Type B pancreatic cell (in vitro differentiated cells): ENCODE measurements around the gene INPP4A. TPM values are rescaled to one million over a fixed set of nuclear protein-coding genes. Genes with fewer than 3 reads are reported as not detected.

Experiments used
- DNase-seq: peaks from one replicate; pipeline ENCODE4 v3.0.0; 2021; ENCODE audit warnings: mixed read lengths; ENCODE audit not compliant: unreplicated experiment; ENCODE audit errors: extremely low spot score
- H3K27ac Mint-ChIP-seq: 2 replicates; pipeline ENCODE4 v1.8.0; 2021; ENCODE audit warnings: mild to moderate bottlenecking, mixed read lengths
- H3K27me3 Mint-ChIP-seq: 2 replicates; pipeline ENCODE4 v1.8.0; 2021; ENCODE audit warnings: mixed read lengths
- H3K36me3 Mint-ChIP-seq: 2 replicates; pipeline ENCODE4 v1.8.0; 2021; ENCODE audit warnings: mixed read lengths
- H3K4me1 Mint-ChIP-seq: one replicate; pipeline ENCODE4 v1.8.0; 2021; ENCODE audit warnings: mixed read lengths; ENCODE audit not compliant: unreplicated experiment
- H3K4me3 Mint-ChIP-seq: 2 replicates; pipeline ENCODE4 v1.8.0; 2021; ENCODE audit warnings: mild to moderate bottlenecking, mixed read lengths
- H3K9me3 Mint-ChIP-seq: 2 replicates; pipeline ENCODE4 v1.8.0; 2021; ENCODE audit warnings: mixed read lengths
- total RNA-seq: library from RNA; stranded (reverse); gene quantifications from 2 replicates; pipeline ENCODE4 v1.2.1, GENCODE V29; 2021; ENCODE audit warnings: low replicate concordance
- TF ChIP-seq, protein P1 (sequence below): fragments of 200-600 bp; sonication (generic); conservative IDR thresholded peaks from 2 replicates; pipeline ENCODE4 v1.5.0; 2021; ENCODE audit warnings: antibody characterized with exemption, mild to moderate bottlenecking

INPP4A gene
- total RNA-seq, 1 donor from 2014 or later, result 37.6 TPM

DNA sequence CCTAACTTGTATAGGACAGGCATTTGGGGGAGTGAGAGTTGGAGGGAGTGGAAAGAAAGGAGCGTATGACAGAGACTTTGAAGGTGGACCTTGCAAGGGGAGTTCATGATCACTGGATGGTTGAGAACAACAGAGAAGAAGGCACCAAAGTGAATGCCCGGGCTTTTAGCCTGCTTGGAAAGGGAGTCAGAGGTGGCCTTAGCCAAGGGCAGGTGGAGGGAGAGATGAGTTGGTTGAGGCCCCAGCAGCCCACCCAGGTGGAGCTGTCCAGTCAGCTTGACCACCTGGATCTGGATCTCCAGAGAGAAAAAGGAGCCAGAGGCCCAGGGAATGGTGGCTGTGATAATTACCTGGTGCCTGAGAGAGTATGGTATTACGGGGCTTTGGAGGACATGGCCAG, 90.1 kb downstream of the INPP4A start:
- no peak for DNase-seq
- Mint-ChIP-seq H3K36me3 (peaks cover 15% of the 10 kb centered on the region), H3K27ac (no peak overlapping the region), H3K27me3 (no peaks in the 10 kb centered on the region), H3K4me1 (no peaks in the 10 kb centered on the region), H3K4me3 (no peak overlapping the region), H3K9me3 (no peaks in the 10 kb centered on the region)
- TF ChIP-seq, protein P1, sequence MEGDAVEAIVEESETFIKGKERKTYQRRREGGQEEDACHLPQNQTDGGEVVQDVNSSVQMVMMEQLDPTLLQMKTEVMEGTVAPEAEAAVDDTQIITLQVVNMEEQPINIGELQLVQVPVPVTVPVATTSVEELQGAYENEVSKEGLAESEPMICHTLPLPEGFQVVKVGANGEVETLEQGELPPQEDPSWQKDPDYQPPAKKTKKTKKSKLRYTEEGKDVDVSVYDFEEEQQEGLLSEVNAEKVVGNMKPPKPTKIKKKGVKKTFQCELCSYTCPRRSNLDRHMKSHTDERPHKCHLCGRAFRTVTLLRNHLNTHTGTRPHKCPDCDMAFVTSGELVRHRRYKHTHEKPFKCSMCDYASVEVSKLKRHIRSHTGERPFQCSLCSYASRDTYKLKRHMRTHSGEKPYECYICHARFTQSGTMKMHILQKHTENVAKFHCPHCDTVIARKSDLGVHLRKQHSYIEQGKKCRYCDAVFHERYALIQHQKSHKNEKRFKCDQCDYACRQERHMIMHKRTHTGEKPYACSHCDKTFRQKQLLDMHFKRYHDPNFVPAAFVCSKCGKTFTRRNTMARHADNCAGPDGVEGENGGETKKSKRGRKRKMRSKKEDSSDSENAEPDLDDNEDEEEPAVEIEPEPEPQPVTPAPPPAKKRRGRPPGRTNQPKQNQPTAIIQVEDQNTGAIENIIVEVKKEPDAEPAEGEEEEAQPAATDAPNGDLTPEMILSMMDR, result no peak

DNA sequence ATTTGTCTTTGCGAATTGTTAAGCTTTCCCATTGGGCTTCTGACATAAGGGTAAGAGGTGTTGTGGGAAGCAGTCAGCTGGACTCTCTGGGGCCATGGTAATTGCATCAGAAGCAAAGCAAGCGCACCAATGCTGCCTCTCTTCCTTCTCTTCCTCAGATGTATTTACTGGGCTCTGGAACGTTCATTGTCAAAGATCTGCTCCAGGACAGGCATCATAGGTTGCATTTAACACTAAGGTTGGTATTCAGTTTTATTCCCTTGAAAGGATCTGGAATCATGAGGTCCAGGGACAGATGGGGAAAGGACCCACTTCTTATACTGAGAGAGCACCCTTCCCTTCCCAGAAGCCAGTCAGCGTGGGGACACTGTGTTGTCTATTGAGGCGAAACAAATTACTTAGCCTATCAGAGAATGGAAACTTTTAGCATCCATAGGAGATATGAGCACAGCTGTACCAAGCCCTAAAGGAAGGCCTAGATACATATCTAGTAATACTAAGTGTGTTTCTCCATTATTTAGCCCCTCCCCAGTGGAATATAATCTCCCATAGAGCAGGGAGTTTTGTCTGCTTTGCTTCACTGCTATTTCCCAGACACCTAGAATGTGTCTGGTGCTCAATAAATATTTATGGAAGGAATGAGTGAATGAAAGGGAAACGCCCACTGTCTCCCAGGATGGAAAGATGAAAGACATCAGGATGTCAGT, 91.5 kb downstream of the INPP4A start:
- Mint-ChIP-seq H3K27ac (no peak overlapping the region), H3K4me1 (no peaks in the 10 kb centered on the region), H3K36me3 (peaks cover 23% of the 10 kb centered on the region), H3K9me3 (no peaks in the 10 kb centered on the region), H3K27me3 (no peaks in the 10 kb centered on the region), H3K4me3 (no peak overlapping the region)
- TF ChIP-seq, protein P1, result no peak
- DNase-seq, result no peak

DNA sequence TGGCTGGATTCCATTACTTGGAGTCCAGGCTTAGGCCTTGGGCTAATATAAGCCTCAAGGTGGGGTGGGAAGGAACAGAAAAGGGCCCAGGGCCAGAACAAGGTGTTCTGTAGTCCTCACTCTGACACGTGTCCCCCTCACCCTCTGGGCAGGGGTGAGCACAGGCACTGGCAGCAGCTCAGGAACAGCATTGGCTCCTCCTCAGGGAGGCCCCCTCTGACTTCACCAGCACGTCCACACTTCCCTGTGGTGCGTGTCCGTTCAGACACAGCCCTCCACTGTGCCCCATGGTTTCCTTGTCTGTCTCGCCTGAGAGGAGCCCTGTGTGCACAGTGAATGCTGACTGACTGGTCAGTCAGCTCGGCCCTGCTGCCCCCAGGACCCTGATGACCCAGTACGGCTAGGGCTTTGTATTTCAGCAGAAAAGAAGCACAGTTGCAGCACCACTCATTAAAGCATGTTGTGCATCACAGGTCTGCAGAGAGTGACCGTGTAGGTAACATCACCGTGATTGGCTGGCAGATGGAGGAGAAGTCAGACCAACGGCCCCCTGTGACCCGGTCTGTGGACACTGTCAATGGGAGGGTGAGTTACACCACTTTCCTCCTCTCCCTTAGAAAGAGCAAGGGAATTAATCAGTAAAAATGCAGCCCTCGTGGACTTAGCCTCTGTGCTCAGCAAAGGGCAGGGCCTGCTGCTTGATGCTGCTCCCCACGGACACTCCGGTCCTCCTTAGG, 92.9 kb downstream of the INPP4A start:
- Mint-ChIP-seq H3K27ac (no peak overlapping the region), H3K4me1 (peaks cover 4% of the 10 kb centered on the region), H3K36me3 (peaks cover 23% of the 10 kb centered on the region), H3K27me3 (no peaks in the 10 kb centered on the region), H3K4me3 (no peak overlapping the region), H3K9me3 (no peaks in the 10 kb centered on the region)
- no peak for DNase-seq
- TF ChIP-seq, protein P1, result no peak

DNA sequence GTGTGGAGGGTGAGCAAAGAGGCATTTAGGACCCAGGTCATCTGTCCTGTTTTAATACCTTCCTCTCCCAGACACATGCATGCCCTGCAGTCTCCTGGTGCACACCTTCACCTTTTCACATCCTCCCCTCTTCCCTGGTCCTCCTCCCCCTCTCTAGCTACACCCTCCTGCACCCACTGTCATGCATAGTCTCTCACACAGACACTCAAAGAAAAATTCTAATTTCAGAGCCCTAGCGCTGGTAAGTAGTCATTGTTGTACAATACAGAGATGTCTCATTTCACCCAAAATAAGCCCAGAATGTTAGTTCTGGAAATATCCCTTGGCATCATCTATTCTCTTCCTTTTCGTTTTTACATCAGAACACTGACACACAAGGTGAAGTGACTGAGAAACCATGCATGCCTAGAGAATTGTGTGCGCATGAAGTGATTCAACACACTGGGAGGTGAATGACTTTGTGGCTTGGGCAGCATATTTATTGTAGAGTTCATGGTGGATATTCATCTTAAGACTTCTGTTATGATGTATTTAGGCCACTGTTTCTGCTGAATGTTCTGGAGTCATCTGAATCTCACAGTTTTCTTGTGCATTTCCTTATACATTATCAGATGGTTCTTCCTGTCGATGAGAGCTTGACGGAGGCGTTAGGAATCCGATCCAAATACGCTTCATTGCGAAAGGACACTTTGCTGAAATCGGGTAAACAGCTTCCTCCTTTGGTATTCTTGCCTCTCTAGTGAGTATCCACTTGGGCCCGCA, 93.8 kb downstream of the INPP4A start:
- Mint-ChIP-seq H3K36me3 (peaks cover 18% of the 10 kb centered on the region), H3K27ac (no peak overlapping the region), H3K27me3 (no peaks in the 10 kb centered on the region), H3K4me1 (peaks cover 4% of the 10 kb centered on the region), H3K4me3 (no peak overlapping the region), H3K9me3 (no peaks in the 10 kb centered on the region)
- no peak for DNase-seq
- TF ChIP-seq, protein P1, result no peak

DNA sequence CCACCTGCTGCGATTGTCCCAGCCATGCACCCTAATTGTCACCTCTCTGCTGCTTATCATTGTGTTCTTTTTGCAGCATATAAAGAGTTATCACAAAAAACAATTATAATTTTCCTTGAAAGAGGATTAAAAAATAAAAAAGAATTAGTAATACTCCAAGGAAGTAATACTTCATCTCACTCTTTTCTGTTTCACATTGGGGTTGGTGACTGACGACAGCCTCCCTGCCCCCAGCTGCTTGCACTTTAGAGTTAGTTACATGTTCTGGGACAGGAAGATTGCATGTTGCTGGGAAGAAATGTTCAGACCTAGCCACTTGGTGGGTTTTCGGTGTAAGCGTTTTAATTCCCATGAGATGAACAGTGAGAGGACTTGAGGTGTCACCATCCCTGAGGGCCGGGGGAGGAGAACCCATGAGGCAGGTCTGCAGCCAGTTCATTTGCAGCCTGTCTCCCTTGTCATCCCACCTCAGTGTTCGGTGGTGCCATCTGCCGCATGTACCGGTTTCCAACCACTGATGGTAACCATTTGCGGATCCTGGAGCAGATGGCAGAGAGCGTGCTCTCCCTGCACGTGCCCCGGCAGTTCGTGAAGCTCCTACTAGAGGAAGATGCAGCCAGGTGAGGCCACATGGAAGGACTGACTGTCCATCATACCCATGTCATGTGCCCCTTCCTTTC, 94.5 kb downstream of the INPP4A start:
- Mint-ChIP-seq H3K4me3 (no peak overlapping the region), H3K9me3 (no peaks in the 10 kb centered on the region), H3K36me3 (peaks cover 16% of the 10 kb centered on the region), H3K4me1 (peaks cover 4% of the 10 kb centered on the region), H3K27ac (no peak overlapping the region), H3K27me3 (no peaks in the 10 kb centered on the region)
- TF ChIP-seq, protein P1, result no peak
- no peak for DNase-seq
